HG02852 (cell line): Measurements from ENCODE around the gene ARHGEF11.

Experiments used
- ATAC-seq: cut with Tn5 transposase; IDR thresholded peaks from one replicate; pipeline ENCODE4 v1.9.1; 2021; ENCODE audit warnings: mild to moderate bottlenecking, moderate library complexity; ENCODE audit not compliant: unreplicated experiment

The ARHGEF11 gene

GRCh38 chr1:156898161-156898566 lies 147.4 kb downstream of the ARHGEF11 start:
- no peak for ATAC-seq

GRCh38 chr1:156897078-156897825 lies 148.3 kb downstream of the ARHGEF11 start:
- ATAC-seq, result no peak

- ATAC-seq, result no peak
Measured at GRCh38 chr1:156896490-156897033, 149.0 kb downstream of the ARHGEF11 start.

- ATAC-seq, result no peak
Measured at GRCh38 chr1:156895927-156896326, 149.6 kb downstream of the ARHGEF11 start.

GRCh38 chr1:156895455-156895812 lies 150.1 kb downstream of the ARHGEF11 start:
- ATAC-seq, result no peak

- ATAC-seq, result no peak
Measured at GRCh38 chr1:156894711-156895454, 150.7 kb downstream of the ARHGEF11 start.

GRCh38 chr1:156894001-156894400 lies 151.5 kb downstream of the ARHGEF11 start:
- no peak for ATAC-seq

- no peak for ATAC-seq
Measured at GRCh38 chr1:156893048-156893953, 152.2 kb downstream of the ARHGEF11 start, which contains the start of gene PEAR1. Gene PEAR1, plus strand, starts transcription at chr1:156893718. Its CDS starts 10,209 bp downstream, at chr1:156903927.

- ATAC-seq, result peak; percentile 67
Measured at GRCh38 chr1:156892190-156893047, 153.1 kb downstream of the ARHGEF11 start.

GRCh38 chr1:156889802-156890580 lies 155.6 kb downstream of the ARHGEF11 start:
- ATAC-seq, result no peak

- no peak for ATAC-seq
Measured at GRCh38 chr1:156887734-156888133, 157.8 kb downstream of the ARHGEF11 start.

- ATAC-seq, result no peak
Measured at GRCh38 chr1:156887317-156887716, 158.2 kb downstream of the ARHGEF11 start.

- ATAC-seq, result no peak
Measured at GRCh38 chr1:156886583-156887281, 158.8 kb downstream of the ARHGEF11 start.

GRCh38 chr1:156885880-156886355 lies 159.6 kb downstream of the ARHGEF11 start:
- no peak for ATAC-seq

- ATAC-seq, result no peak
Measured at GRCh38 chr1:156885314-156885713, 160.2 kb downstream of the ARHGEF11 start.
